ENCODE results near the gene ATP13A4.

DNA sequence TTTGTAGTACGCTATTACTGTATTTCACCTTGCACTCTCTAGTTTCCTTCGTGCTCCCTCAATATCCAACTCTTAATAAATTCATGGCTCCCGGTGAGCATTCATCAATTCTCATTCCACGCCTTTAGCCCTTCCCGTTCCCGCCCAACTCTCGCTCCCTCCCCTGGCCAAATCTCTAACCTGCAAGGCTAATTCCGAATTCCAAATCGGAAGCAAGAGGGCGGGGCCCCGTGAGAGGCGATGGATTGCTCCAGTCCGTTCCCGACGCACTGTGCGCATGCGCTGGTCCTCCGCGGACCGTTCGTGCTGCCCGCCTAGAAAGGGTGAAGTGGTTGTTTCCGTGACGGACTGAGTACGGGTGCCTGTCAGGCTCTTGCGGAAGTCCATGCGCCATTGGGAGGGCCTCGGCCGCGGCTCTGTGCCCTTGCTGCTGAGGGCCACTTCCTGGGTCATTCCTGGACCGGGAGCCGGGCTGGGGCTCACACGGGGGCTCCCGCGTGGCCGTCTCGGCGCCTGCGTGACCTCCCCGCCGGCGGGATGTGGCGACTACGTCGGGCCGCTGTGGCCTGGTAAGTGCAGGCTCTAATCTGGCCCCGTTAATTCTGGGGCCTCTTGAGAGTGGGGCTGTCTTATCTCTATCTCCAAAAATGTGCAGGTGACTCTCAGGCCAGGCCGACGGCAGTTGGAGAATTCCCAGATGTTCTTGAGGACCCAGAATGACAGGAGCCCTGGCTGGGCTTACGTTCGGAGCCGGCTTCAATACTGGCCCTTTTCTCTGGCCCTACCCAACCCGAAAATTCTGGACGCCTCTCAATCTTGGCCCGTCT lies 38.4 kb upstream of the ATP13A4 start, which contains the start of gene OPA1:
- TF ChIP-seq ESRRG (CRISPR knock-in tag; IDR thresholded peaks at IDR 0.05) (no peak), ISL1 (CRISPR knock-in tag; IDR thresholded peaks at IDR 0.05) (no peak)
